Measurements from ENCODE around the gene PDZD2.

GRCh38 chr5:31598640-31599611 lies 40.0 kb upstream of the PDZD2 start:
- TF ChIP-seq CTCF (IDR thresholded peaks at IDR 0.05) (no peak), POLR2A (IDR thresholded peaks at IDR 0.05) (no peak), POLR2AphosphoS5 (IDR thresholded peaks at IDR 0.05) (no peak), EP300 (IDR thresholded peaks at IDR 0.05) (no peak)

All from stomach (tissue), 4 donors.